GM19023 (cell line): ENCODE measurements around the gene LDLRAD2.

Source experiments
- ATAC-seq: cut with Tn5 transposase; IDR thresholded peaks from one replicate; pipeline ENCODE4 v1.9.1; 2021; ENCODE audit warnings: mild to moderate bottlenecking, moderate library complexity; ENCODE audit not compliant: unreplicated experiment

LDLRAD2 gene

DNA sequence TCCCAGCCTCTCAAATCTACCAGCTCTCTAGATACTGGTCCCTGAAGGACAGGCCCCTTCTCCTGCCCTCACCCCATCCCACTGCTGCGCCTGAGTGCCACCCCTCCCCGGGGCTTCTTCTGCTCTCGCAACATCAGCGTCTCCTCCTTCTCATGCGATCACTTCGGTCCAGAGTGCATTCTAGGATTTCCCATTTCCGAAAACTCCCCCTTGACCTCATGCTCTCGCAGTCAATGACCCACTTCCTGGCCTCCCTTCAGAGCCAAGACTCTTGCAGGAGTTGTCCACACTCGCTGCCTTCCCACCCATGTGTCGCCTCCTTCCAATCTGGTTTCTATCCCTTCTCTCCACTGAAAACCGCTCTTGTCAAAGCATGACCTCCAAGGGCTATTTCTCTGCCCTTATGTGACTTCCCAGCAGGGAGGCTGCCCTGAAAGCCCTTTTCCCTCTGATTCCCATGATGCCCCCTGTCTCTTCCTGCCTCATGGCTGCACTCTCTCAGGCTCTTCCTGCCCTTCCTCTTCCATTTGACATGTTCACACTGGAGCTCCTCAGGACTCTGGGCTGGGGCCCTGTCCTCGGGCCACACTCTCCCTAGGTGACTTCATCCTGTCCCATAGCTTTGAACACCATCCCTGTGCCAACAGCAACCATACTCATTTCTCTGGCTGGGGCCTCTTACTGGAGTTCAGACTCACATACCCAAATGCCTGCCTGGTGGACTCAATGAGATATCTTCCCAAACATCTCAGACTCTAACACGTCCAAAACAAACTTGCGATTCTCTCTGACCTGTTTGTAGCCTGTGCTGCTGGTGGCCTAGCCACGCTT lies 46.0 kb downstream of the LDLRAD2 start:
- ATAC-seq, result no peak

DNA sequence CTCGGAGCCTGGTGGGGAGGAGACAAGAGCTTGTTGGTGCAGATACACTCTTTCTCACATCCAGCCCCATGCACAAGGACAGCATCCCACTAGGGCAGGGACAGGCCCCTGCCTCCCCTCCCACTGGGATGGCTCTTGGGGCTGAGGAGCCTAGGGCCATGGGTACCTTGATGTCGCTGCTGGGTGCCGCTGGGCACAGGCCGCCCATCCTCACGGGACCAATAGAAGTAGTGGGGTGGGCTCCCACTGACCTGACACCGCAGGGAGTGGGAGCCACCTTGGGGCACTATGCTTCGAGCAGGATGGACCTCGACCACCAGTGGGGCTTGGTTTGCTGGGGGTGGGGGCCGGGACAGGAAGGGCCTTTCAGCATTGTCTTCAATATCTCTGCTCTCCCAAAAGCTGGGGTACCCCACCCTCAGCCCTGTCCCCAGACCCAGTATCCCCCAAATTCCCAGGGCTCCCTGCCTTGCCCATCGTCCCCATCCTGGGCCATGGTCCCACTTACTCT lies 47.7 kb downstream of the LDLRAD2 start:
- ATAC-seq, result no peak

DNA sequence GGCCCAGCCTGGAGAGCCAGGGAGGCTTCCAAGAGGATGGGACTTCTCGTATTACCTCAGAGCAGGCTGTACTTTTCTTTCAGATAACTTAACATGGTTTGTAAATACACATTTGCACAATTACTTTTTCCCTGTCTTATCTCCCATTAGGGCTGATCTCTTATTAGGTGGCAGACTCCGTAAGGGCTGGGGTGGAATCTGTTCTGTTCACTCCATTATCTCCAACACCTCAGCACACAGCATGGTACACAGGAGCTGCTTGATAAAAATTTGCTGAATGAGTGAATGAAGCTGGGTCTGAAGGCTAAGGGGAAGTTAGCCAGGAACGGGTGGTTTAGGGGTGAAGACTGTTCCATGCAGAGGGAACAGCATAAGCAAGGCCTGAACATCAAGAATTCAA lies 48.9 kb downstream of the LDLRAD2 start:
- no peak for ATAC-seq

DNA sequence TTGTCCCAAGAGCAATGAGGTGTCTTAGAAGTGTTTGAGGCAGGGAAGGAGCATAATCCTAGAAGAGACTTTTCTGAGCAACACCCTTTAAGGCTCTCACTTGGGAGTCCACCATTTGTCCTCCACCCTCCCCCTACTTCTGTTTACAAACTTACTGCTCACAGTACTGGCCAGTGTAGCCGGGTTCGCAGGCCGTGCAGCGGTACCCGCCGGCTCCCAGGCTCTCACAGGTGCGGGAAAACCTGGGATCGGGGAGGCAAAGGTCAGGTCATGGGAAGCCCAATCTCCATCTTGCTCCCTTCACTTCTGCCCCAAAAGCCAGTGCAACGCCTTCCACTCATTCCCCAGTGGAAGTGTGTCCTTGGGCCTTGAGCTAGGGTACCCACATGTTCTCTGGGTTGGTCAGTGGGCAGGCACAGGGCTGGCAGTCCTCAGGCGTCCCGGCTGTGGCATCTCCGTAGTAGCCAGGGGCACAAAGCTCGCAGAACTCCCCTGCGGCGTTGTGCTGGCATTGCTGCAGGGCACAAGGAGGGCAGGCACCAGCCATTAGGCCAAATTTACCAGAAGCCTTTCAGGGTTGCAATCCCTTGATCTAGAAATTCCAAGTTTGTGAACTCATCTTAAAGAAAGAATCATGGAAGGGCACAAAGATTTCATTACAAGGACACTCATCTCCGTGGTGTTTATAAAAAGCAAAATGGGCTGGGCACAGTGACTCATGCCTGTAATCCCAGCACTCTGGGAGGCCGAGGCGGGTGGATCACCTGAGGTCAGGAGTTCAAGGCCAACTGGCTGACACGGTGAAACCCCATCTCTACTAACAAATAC lies 49.8 kb downstream of the LDLRAD2 start:
- ATAC-seq, result no peak

DNA sequence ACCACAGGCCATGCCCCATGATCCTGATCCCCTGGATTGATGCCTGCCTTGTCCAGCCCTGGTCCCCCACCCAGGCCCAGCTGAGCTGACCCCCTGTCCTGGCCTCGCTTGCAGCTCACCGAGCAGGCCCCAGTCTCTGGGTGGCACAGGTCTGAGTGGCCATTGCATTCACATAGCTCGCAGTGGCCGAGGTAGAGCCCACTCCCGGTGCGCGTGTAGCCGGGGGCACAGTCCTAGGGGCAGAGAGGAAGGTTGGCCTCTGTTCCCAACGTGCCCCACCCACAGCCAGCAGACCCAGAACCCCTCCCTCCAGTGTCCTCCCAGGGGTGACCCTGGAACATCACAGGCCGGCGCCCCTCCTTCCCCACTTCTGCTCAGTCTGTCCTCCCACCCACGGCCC lies 51.9 kb downstream of the LDLRAD2 start:
- no peak for ATAC-seq

DNA sequence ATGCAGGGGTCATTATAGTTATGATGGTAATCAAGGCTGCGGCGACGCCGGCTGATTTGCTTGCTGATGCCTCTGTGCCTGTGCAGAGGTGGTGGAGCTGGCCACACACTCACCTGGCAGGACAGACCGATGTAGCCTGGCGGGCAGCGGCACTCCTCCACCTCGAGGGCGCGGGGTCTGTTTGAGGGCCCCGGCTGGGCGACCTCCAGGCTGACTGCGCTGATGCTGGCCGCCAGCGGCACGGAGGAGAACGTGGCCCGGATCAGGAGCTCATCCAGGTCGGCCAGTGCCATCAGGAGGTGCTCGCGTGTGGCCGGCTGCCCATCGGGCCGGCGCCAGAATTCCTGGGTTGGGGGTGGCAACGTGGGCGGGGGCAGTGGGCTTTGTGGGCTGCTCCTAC lies 52.7 kb downstream of the LDLRAD2 start:
- ATAC-seq, result no peak

DNA sequence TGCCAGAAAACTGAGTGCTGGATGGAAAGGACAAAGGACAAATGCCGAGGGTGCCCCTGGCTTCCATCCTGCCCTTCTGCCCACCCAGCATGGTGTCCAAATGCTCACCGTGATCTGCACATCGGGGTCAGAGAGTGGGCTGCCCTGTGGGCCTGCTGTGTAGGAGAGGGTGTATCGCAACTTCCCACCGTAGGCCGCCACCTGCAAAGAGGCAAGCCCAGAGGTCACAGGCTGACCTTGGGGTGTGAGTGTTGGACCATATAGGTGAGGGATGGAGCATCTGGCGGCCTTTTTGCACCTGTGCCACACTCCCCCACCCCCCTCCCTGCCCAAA lies 53.5 kb downstream of the LDLRAD2 start:
- no peak for ATAC-seq

DNA sequence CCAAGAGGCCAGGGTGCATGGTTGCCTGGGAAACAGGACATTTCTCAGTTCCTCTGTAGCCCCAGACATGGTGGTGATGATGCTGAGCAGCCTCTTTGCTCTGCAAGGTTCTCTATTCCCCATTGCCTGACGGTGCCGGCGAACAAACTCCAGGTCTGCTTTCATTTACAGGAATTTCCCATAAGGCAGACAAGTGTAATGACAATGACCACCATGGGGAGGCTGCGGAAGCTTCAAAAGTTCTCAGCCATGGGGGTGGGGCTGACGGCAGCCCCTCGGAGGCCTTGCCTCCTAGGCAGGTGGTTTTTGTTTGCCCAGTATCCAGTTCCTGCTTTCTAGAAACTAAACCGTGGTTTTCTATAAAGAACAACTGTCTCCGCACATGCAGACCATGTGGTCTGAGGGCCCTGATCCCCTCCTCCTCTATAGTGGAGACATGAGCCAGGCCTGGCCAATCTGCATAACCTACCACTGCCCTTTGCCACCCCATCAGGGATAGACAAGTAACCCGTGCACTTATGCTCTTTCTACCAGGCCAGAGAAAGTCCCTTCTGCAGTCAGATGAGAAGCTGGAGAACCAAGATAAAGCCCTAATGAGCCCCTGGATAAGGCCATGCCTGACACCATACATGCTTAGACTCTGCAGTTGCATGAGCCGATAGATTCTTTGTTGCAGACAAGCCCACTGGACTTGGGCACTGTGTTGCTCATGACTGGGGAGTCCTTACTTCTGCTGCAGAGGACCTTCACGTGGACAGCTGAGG lies 54.1 kb downstream of the LDLRAD2 start:
- peak; percentile 65 for ATAC-seq

DNA sequence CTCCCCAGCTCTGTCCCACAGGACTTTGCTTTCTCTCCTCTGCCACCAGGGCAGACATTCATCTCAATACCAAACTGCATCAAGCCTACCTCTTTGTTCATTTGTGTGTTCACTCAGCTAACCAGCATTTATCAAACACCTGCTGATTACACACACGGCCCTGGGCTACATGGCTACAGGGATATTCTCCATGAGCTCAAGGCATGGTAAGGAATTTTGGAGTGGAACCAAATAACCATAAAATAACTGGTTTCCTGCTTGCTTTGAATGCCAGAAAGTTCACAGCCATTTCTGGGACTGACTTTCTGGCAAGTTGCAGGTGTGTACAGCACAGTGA lies 54.6 kb downstream of the LDLRAD2 start:
- no peak for ATAC-seq

DNA sequence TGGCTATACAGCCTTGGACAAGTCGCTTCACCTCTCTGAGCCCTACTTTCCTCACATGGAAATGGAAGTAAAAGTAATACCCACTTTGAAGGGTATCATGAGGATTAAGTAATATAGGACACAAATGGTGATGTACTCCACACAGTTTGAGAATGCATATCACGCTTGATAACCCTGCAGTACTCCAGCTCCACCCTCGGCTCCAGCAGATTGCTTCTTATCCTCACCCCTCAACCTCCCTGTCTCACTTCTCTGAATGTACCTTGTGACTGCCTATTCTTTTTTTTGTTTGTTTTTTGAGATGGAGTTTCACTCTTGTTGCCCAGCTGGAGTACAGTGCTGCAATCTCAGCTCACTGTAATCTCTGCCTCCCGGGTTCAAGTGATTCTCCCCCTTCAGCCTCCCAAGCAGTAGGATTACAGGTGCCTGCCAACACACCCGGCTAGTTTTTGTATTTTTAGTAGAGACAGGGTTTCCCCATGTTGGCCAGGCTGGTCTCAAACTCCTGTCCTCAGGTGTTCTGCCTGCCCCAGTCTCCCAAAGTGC lies 55.5 kb downstream of the LDLRAD2 start:
- no peak for ATAC-seq

DNA sequence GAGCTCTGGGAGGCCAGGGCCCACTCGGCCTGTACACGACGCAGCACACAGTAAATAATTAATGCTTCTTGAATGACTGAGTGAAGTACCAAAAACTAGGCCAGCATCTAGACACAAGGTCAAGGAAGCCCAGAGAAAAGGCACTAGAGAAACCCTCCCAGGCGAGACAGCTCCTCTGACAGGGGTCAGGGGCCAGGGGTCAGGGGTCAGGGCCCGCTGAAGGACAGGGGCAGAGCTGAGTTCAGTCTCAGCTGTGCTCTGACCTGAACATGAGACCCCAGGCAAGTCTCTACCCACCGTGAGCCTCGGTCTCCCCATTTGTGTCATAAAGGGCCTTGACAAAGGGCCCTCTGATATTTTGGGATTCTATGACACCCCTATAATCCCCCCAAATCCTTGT lies 56.4 kb downstream of the LDLRAD2 start:
- no peak for ATAC-seq

DNA sequence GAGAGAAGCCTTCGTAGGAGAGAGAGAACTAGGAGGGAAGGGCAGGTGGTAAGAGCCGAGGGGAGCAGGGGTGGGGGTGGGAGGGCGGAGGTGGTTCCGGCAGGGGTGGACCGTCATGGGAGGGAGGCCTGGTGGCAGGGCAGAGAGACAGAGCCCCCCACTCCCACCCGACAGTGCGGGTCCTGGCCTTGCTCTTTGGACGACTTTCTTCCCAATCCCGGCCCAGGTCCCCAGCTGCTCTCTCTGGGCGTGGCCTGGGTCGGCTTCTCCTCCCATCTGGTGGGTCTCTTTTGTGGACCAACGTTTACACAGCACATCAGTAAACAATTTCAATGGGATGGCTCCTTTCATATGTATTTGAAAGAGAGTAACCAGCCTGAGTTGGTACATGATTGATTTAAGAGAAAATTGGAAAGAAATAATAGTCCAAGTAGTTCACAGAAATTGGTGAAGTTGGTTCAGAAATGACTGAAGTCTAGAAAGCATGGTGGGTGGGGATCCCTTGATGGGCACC lies 56.9 kb downstream of the LDLRAD2 start:
- ATAC-seq, result no peak

DNA sequence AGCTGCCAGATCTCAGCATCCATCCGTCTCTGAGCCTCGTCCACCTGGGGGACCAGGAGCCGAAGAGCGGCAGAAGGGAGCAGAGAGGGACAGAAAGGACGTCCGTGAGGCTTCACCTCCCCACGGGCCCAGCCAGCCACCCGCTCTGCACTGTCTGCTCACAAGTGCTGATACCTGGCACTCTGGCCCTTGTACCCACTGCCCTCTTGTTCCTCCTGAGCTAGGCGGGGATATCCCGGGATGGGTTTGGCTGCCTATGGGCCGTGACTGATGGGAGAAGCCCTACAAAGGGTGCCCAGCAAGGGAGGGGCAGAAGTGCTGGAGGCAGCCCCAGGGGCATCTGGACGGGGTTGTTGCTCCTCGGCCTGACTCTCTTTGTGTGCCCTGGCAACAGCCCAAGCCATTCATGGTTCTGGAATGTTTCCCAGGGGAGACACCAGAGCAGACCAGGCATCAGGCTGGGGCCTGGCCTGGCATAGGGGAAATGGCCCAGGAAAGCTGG lies 57.6 kb downstream of the LDLRAD2 start:
- no peak for ATAC-seq

DNA sequence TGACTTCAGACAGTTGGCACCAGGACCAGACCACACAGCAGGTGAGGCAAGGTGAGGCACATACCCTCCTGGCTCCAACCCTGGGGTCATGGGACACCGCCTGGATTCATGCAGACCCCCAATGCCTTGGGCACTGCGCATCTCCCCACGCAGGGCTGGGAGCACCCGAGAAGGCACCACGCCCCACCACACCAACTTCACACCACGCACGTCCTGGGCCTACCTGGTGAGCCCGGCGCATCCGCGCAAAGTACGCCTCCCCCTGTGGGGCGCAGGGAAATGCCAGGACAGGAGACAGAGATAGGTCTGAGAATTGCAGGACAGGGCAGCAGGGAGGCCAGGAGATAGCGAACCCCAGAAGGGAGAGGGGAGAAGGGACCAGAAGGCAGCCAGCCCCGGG lies 58.5 kb downstream of the LDLRAD2 start:
- no peak for ATAC-seq

DNA sequence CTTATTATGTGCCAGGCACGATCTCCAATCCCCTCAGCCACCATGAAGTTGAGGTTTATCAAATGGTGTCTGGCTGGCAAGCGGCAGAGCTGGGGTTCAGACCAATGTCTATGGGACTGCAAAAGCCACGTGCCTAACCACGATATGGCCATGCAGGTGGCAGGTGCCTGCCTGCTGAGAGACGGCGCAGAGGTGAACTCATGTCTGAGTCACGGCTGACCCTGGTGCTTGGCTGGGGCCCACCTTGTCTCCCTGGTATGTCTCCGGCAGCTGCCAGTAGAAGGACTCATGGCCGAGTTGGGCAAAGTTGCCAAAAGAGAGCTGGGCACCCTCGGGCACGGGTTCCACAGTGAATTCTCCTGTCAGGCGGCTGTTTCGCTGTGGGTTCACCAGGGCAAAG lies 59.9 kb downstream of the LDLRAD2 start:
- no peak for ATAC-seq

DNA sequence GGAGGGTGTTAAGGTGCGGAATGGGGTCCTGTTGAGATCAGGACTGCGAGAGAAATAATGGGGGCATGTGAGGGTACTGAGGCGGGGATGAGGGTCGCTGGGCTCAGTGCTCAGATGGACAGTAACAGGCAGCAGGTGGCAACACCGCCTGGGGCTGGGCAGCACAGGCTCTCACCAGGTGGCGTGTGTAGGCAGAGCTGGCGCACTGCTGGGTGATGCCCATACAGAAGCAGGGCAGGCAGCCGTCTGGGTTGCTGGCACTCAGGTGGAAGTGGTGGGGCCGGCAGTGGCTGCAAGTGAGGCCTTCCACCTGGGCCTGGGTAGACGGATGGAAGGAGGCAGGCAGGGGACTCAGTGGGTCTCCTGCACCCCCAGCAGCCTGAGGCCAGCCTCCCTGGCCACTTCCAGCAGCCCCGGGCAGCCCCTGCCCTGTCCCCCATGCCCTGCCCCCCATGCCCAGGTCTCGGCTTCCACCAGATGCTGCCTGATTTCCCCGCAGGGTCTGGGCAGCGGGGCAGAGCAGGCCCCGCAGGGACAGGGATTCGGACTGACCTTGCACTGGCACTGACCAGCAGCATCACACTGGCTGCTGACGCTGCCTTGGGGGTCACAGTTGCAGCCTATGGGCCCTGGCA lies 60.5 kb downstream of the LDLRAD2 start:
- ATAC-seq, result no peak

DNA sequence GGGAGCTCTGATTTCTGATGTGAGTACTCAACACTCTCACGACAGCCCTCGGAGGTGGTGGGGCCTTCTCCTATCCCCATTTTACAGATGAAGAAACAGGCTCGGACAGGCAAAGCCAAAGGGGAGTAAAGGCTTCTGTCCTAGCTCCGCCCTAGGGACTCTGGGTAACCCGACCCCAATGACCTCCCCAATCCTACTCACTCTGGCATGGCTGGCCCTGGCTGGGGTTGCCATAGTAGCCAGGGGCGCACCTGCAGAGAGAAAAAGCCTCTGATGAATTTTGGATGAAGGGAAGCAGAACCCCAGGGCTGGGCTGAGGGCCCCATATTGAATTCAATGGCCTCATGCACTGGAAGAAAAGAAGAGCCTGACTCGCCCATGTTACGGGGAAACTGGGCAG lies 61.1 kb downstream of the LDLRAD2 start:
- ATAC-seq, result no peak

DNA sequence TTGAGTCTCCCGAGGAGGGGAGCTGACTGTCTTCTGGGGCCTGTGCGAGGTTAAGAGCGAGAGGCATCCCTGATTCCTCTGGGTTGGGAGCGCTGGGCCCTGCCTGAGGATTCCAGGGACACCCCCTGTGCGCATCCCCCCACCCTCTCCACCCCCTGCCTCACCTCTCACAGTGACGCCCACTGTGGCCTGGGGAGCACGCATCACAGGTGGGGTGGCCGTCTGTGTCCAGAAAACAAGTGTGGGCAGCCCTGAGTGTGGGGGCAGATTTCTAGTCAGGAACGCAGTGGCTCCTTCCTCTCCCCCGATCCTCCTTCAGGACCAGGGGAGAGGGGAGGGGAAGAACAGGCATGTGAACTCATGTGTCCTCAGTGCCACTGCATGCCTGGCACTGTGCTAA lies 61.7 kb downstream of the LDLRAD2 start:
- no peak for ATAC-seq

DNA sequence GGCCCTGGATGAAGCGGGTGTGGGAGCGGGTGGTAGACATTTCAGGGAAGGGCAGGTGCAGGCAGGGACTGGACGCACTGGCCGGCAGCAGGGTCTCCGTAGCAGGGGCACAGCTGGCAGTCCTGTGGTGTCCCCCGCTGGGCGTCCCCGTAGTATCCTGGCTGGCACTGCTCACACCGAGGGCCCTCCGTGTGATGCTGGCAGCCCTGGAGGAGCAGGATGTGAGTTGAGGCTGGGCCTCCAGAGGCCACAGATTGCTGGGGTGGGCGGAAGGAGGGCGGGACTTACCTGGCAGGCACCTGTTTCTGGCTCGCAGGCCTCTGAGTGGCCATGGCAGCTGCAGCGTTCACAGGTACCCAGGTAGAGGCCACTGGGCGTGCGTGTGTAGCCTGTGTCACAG lies 62.3 kb downstream of the LDLRAD2 start:
- ATAC-seq, result no peak
